ENCODE results near the gene GDPGP1.

Gene GDPGP1

DNA sequence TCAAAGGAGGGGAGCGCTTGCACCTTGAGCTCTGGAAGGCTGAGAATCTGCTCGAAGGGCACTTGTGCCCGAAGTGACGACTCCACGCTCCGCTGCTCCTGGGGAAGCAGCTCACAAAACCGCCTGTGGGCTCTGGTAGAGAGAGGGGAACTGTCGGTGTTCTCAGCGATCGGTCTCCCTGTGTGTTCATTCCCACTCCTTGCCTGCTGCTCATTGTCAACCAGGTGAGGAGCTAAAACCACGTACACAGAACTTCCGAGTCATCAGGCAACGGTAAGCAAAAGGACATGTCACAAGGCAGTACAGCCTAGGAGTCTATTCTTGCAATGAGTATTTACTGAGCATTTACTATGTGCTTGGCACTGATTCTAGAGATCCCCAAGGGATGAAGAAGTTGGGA, 1.8 kb upstream of the GDPGP1 start:
- TF ChIP-seq YY1 (IDR thresholded peaks at IDR 0.05; ENCODE audit: low read depth) (no peak), TEAD4 (IDR thresholded peaks at IDR 0.05) (no peak), TCF12 (IDR thresholded peaks at IDR 0.05; ENCODE audit: low read depth) (no peak), EP300 (IDR thresholded peaks at IDR 0.05; ENCODE audit: borderline replicate concordance) (no peak), FOXM1 (IDR thresholded peaks at IDR 0.05; ENCODE audit: borderline replicate concordance, low read depth) (no peak), ZBTB7A (IDR thresholded peaks at IDR 0.05; ENCODE audit: low read depth) (no peak)

GRCh38 chr15:90232941-90233386, 1.0 kb upstream of the GDPGP1 start:
- TF ChIP-seq NFIC (IDR thresholded peaks at IDR 0.05) (no peak), TAF1 (IDR thresholded peaks at IDR 0.05; ENCODE audit: low read depth) (no peak), TCF12 (IDR thresholded peaks at IDR 0.05; ENCODE audit: low read depth) (no peak), RAD21 (IDR thresholded peaks at IDR 0.05; ENCODE audit: low read depth) (peak; percentile 59; the same call in 1 of the 2 replicates), REST (IDR thresholded peaks at IDR 0.05; ENCODE audit: low read depth) (no peak), CREB1 (IDR thresholded peaks at IDR 0.05; ENCODE audit: low read depth) (no peak)

GRCh38 chr15:90233387-90234095, 468 bp upstream of the GDPGP1 start, which contains the start of gene CIB1:
Gene CIB1 (minus strand): TSS chr15:90233941. CDS start chr15:90233885, 56 bp downstream.
- no peak; the same call in 1 of the 2 replicates for TF ChIP-seq CREB1 (IDR thresholded peaks at IDR 0.05; ENCODE audit: low read depth)
- no peak for TF ChIP-seq TEAD4 (IDR thresholded peaks at IDR 0.05)
- peak; percentile 22 for TF ChIP-seq ZBTB7A (IDR thresholded peaks at IDR 0.05; ENCODE audit: low read depth)
- TF ChIP-seq EGR1 (IDR thresholded peaks at IDR 0.05), result peak; percentile 20; the same call in 1 of the 2 replicates
- TF ChIP-seq CEBPB (IDR thresholded peaks at IDR 0.05), result no peak
- no peak for TF ChIP-seq EP300 (IDR thresholded peaks at IDR 0.05; ENCODE audit: borderline replicate concordance)
- TF ChIP-seq REST (IDR thresholded peaks at IDR 0.05; ENCODE audit: low read depth), result no peak
- no peak; the same call in 1 of the 2 replicates for TF ChIP-seq RAD21 (IDR thresholded peaks at IDR 0.05; ENCODE audit: low read depth)
- no peak for TF ChIP-seq FOXM1 (IDR thresholded peaks at IDR 0.05; ENCODE audit: borderline replicate concordance, low read depth)
- TF ChIP-seq TCF12 (IDR thresholded peaks at IDR 0.05; ENCODE audit: low read depth), result 0 out of 2 replicates have a peak, but pooled peaks have one; percentile 12
- TF ChIP-seq NFIC (IDR thresholded peaks at IDR 0.05), result no peak
- TF ChIP-seq, protein P1, sequence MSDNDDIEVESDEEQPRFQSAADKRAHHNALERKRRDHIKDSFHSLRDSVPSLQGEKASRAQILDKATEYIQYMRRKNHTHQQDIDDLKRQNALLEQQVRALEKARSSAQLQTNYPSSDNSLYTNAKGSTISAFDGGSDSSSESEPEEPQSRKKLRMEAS (IDR thresholded peaks at IDR 0.05), result peak; percentile 77
- no peak for TF ChIP-seq YY1 (IDR thresholded peaks at IDR 0.05; ENCODE audit: low read depth)

DNA sequence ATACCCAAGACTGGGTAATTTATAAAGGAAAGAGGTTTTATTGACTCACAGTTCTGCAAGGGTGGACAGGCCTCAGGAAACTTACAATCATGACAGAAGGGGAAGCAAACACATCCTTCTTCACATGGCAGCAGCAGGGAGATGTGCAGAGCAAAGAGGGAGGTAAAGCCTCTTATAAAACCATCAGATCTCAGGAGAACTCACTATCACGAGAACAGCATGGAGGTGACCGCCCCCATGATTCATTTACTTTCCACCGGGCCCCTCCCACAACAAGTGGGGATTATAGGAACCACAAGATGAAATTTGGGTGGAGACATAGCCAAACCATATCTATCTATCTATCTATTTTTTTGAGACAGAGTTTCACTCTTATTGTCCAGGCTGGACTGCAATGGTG, 5.4 kb downstream of the GDPGP1 start:
- TF ChIP-seq USF1 (IDR thresholded peaks at IDR 0.05) (no peak), CEBPB (IDR thresholded peaks at IDR 0.05) (no peak), EGR1 (IDR thresholded peaks at IDR 0.05) (no peak), CREB1 (IDR thresholded peaks at IDR 0.05; ENCODE audit: low read depth) (no peak)

DNA sequence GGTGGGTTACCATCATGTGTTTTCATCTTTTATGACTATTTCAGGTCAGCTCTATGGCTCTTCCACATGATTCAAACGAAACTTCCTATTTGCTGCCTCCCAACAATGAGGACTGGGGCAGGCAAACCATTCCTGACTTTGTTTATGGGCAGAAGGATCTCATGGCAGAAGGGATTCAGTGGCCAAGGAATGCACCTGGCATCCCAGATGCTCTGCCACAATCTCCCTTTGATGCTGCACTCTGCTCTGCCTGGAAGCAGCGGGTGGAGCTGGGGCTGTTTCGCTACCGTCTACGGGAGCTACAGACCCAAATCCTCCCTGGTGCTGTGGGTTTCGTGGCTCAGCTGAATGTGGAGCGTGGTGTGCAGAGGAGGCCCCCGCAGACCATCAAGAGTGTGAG, 6.8 kb downstream of the GDPGP1 start:
- TF ChIP-seq REST (IDR thresholded peaks at IDR 0.05; ENCODE audit: low read depth) (no peak), TCF12 (IDR thresholded peaks at IDR 0.05; ENCODE audit: low read depth) (no peak), CEBPB (IDR thresholded peaks at IDR 0.05) (no peak), FOXM1 (IDR thresholded peaks at IDR 0.05; ENCODE audit: borderline replicate concordance, low read depth) (no peak), USF1 (IDR thresholded peaks at IDR 0.05) (no peak)

Measured in Ishikawa (cell line).